NCI-H128 (cell line): Measurements from ENCODE around the gene NPAS3.

Source experiments
- DNase-seq: peaks from one replicate; lab custom pipeline; 2025; ENCODE audit not compliant: unreplicated experiment; lab: John Stamatoyannopoulos, UW

The NPAS3 gene

DNA sequence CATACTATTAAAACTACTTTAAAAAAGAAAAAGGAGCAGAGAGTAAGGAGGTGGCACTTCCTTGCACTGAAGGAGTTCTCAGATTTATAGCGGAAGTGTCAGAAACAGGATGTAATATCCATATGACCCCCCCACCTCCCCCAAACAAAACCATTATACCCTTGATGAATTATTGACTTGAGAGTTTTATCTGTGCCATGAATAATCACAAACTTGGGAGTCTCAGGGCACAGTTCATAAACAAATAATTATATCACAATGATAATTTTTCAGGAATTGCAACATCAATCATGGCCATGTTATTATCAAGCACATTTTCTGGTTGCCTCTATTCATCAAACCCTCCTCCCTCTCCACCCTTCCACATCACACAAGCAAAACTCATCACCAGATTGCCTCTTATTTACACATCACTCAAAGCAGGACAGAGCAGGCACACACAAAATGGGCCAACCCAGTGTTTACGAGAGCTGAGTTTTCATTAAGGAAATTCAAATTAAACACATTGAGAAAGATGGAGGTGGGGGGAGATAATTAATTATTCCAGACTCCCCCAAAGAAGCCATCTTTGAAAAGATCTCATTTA is 870.8 kb downstream of the NPAS3 start:
- DNase-seq: no peak

- DNase-seq: no peak
Measured at GRCh38 chr14:33810308-33810707, 871.6 kb downstream of the NPAS3 start.

DNA sequence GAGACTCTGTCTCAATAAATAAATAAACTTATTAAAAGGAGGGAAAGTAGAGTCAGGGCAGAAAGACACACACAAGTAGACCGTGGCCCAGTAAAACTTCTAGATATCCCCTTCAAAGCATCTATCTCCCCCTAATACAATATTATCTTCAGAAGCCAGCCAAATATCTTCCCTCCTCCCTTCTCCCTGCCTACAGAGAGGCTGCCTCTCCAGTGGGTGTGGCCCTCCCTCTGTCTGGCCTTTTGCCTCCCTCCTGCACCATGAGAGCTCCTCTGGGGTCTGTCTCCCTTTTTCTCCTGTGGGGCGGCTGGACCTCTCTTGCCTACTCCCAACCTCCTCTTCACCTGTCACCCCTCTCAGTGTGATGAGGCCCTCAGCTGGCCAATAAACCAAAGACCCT is 873.0 kb downstream of the NPAS3 start:
- no peak for DNase-seq

- no peak for DNase-seq
Measured at GRCh38 chr14:33812181-33812580, 873.5 kb downstream of the NPAS3 start.

DNA sequence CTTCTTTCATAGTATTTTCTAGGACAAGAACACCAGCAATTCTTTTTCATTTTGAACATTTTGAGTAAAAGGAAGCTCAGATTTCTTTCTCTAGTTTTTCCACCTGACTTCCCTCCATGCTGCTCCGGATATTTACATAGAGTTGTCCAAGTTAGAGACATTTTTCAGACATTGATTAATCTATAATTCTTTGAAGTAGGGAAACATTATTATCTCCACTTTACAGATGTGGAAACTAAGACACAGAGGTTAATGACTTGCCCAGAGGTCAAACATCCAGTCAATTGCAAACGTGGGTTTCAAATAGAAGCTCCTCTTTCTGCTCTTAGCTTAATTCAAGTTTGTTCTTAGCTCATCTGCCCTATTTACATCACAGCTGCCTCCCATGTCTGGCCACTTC is 873.9 kb downstream of the NPAS3 start:
- no peak for DNase-seq

DNA sequence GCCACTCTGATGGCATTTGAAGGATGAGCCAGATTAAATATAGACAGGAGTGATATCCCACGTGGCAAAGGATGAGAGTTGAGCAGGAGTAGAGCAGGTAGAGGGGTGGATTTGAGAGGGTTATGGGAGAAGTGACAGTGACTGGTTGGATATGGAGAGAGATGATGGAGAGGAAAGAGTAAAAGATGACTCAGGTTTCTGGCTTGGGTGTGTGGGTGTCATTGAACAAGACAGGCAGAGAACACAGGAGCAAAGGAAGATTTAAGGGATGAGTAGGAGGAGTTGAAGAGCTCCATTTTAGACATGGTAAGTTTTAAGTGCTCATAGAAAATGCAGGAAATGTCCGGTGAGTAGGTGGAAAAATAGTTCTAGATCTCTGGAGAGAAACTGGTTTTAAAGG is 875.3 kb downstream of the NPAS3 start:
- DNase-seq: no peak

- no peak for DNase-seq
Measured at GRCh38 chr14:33833706-33834465, 895.2 kb downstream of the NPAS3 start.

DNA sequence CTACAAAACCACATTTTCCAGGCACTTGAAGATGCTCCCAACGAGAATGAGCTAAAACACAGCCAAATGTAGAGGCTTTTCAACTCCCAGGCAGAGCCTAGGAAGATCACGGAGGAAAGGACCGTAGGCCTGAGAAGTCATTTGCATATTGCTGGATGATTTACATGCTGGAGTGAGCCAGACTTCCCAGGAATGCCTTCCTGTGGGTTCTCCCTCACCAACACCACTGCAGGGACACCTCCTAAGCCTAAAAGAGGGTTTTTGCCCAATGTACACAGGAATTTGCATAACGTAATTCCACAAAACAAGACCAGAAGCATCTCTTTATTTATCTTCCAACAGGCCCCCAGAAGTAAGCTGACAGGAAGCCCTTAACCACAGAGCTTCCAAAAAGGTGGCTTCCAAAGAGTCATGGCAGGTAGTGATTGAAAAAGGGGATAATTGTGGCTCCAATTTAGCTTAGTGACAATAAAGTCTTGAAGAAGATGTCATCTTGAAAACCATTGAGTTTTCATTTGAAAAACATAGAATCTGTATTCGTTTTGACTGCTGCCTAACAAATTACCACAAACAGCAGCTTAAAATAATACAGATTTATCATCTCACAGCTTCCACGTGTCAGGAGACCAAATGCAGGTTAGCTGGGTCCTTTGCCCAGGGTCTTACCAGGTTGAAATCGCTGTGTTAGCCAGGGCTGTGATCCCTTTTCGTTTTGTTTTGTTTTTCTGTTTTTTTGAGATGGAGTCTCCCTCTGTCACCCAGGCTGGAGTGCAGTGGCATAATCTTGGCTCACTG is 896.0 kb downstream of the NPAS3 start:
- DNase-seq: no peak

DNA sequence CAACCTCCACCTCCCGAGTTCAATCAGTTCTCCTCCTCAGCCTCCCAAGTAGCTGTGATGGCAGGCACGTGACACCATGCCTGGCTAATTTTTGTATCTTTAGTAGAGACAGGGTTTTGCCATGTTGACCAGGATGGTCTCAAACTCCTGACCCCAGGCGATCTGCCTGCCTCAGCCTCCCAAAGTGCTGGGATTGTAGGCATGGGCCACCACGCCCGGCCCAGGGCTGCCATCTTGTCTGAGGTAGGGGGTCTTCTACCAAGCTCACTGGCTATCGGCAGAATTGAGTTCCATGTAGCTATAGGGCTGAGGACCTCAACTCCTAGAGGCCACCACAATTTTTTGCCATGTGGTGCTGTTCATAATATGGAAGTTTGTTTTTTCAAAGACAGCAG is 896.6 kb downstream of the NPAS3 start:
- DNase-seq: no peak

DNA sequence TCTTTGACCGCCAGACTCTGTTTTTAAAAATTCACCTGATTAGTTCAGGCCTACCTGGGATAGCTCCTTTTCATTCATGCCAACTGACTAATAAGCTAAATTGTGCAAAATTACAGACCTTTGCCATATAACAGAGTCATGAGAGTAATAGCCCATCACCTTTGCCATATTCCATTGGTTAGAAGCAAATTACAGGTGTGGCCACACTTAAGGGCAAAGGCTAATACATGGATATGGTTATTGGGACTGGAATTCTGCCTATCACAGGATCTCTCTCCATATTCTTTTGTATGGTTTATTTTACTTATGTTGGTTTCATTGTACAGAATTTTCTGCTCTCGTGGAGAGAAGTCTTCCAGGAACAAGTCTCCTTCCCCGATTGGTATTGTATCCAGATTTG is 897.0 kb downstream of the NPAS3 start:
- DNase-seq: no peak

DNA sequence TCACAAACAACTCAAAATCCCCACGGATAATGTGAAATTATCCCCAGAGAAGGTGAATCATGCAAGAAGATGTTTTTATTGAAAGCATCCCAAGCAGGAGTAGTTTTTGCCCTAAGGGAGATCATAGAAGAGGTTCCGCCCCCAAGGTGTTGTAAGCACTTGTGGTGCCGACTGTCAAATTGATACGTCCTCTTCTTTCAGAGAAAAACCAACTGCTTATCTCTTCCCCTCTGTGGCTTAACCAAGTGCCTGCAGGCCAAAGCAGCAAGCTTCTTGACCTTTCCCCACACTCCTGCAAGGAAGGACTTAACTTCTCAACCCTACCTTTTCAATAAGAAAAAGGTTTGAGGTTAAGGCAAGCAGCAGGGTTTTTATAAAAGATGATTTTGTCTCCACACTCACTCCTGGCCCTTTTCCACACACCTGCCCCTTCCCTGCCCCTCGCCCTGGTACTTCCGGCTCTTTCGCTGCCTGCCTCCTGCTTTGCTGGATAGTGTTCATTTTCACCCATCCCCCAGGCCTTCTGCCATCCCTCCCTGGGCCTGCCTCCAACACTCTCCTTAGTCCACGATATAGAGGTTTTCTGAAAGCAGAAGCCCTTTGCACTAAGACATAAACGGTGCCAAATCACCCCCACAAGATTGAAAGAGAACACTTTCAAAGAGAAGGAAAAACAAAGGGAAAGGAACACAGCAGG is 897.7 kb downstream of the NPAS3 start:
- DNase-seq: no peak

GRCh38 chr14:33836900-33837577 is 898.4 kb downstream of the NPAS3 start:
- DNase-seq: no peak

DNA sequence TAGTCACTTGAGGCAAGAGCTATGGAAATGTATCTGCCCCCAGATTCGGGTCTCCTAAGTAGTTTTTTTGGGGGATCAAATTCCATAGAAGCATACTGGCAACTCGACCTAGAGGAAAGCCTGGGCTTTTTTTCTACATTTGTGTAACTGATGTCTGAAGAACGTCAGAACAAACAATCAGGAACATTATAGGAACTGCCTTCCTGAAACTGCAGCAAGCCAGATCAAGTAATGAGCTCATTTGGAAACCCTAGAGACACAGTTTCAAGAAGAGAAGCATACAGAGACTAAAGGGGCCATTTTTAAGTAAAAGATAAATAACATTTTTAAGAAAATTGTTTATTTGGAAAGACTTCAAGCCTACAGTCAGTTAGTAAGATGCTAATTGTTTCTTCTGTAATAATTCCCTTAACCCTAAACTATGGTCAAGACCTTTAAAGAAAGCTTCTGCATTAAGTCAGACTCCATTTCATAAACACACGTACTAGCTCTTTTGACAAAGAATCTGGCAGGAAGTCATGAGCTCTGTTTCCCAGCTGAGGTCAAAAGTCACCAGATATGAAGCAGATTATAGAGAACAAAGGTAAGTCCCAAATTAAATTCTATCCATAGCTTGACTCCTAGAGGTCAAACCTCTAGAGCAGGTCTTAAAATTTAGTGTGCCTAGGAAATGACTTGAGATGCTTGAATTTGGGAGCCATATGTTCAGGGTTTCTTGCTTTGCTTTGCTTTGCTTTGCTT is 899.4 kb downstream of the NPAS3 start:
- no peak for DNase-seq

DNA sequence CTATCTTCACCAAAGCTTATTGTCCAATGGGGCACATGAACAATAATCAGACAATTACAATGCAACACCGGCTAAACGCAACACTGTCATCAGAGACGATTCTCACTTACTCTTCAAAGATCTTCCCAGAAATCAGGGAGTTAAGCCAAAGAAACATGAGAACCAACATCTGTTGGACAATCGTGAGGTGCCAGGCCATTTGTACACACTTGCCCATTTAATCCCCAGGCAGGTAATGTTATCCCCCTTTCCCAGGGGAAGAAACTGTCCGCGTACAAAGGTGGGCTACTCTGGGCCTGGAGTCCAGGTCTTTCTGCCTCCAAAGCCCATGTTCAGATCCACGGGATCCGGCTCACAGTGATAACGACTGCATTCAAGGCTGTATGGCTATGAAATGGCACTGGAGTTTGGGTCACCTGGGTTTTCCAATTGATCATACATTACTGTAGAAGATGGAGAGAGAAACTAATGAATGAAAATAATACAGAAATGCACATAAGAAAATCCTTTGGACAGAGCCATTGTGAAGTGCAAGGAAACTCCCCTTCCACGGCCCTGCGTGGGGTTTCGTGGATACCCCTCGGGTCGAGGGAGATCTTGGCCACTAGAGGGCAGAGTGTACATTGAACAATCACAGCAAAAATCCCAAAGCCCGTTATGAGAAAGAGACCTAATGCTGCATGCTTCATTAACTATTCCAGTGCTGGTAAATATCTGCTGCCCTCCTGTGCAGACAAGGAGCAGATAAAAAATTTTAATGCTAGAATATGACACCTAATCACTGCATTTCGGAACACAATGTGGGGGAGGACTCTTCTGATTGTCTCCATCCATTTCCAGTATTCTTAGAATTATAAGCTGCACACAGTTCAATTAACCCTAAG is 900.8 kb downstream of the NPAS3 start:
- peak; percentile 35 for DNase-seq

DNA sequence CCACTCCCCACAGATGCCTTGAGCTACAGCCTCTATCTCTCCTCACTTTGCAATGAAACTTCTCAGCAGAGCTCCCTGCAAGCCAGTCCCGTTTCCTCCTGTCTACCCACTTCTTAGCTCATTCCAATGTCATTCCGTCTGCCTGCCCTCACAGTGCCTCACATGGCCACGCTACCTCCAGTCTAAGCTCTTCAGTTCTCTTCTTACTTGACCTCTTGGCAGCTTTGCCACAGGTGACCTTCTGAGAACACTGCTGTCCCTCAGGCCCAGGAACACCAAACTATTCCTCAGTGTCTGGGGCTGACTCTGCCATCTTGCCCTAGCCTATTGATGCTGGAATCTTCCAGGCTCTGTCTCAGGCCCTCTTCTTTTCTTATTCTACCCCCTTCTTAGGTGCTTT is 902.1 kb downstream of the NPAS3 start:
- no peak for DNase-seq

GRCh38 chr14:33842299-33842698 is 903.6 kb downstream of the NPAS3 start:
- no peak for DNase-seq

DNA sequence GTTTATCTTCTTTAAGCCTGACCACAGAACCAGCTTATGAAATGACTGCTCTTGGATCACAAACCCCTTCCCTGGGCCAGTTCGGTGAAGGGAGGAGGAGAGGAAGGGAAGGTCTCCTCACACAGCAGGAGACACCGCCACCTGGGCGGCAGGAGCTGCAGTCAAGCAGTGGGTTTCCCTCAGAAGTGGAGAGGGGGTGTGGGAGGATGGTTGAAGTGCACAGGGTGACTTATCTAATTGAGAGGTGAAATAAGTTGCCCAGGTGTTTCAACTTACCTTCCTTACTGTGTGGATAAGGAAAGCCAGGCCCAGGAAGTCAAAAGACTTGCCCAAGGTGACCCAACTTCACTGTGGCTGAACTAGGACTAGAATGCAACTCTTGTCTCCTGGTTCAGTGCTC is 905.4 kb downstream of the NPAS3 start:
- no peak for DNase-seq

GRCh38 chr14:33846100-33846824 is 907.6 kb downstream of the NPAS3 start:
- DNase-seq: no peak

- DNase-seq: no peak
Measured at GRCh38 chr14:33847066-33847465, 908.4 kb downstream of the NPAS3 start.
